Embryonic facial prominence (tissue), 1 donor: ENCODE results near the gene STK24.

Source experiments
- DNase-seq: peaks from one replicate; pipeline ENCODE4 v3.0.0-alpha.2; 2016; ENCODE audit errors: extremely low spot score

The STK24 gene

GRCh38 chr13:98451676-98452470, 125.0 kb downstream of the STK24 start:
- no peak for DNase-seq

DNA sequence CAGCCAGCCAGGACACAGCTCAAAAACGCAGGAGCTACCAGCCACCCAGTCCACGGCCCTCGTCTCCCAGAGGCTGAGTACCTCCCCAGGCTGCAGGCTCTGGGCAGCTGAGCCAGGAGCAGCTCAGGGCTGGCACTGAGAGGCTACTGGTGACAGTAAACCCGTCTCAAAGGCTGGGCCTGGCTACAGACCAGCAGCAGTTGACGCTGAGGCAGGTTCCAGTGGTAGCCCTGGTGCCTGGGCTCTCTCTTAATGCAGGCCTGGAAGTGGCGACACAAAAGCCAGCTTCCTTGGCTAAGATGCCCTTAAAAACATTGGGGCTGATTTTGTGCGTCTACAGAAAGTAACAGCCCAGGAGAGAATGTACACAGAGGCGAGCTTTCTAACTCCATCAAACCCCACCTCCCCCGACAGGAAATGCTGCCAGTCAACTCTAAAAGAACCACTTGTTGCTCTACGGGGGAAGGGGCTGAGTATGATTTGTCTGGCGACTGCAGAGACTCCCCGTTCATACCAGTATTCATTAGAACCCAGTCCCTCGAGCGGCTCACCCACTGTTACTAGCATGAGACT, 126.3 kb downstream of the STK24 start:
- DNase-seq = no peak

GRCh38 chr13:98450026-98450425, 126.9 kb downstream of the STK24 start:
- no peak for DNase-seq

DNA sequence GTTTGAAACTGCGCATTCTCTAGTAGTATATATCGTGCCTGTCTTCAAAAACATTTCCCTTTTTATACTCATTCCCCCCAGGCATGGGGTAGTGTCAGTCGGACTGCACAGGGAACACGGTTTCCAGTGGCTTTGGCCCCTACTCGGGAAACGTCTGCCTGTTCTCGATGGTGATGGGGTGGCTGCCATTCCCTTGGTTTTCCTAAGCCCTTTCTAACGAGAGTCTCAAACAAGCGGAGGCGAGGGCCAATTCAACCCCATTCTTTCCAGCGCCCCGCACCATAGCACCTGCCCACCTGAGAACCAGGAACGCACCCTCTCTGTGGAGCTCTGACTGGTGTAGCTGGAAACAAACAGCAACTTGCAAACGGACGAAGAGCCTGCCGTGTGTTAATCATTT, 127.6 kb downstream of the STK24 start:
- DNase-seq = no peak

GRCh38 chr13:98448642-98448928, 128.3 kb downstream of the STK24 start:
- DNase-seq = no peak

DNA sequence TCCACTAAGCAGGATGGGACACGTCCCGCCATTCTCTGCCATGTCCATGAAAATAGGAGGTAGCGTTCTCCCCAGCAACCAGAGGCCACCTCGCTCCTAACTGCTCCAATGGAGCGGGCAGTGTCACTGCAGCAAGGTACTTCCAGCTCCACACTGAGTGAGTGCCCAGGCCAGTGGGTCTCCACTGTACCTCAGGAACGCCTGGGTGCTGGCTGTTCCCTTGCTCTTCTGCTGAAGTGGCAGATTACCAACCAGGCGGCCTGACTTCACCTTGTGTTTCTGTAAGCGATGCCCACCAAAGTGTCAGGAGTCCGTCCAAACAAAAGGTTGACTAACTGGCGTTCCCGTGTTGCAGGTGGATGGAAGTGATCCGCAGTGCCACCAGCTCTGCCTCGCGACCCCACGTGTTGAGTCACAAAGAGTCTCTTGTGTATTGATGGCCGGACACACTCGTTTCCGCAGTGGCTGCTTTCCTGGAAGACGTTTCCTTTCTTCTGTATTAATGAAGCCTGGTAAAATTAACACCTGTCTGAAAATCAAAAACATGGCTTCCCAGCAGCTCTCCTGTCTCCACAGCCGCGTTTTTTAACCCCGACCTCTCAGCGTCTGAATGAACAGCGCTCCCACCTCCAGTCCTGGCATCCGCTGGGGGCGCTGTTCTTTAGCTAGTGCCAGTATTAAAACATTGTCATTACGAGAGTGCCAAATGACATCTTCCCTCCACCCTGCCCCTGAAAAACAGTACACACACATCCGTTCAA, 128.8 kb downstream of the STK24 start:
- no peak for DNase-seq

DNA sequence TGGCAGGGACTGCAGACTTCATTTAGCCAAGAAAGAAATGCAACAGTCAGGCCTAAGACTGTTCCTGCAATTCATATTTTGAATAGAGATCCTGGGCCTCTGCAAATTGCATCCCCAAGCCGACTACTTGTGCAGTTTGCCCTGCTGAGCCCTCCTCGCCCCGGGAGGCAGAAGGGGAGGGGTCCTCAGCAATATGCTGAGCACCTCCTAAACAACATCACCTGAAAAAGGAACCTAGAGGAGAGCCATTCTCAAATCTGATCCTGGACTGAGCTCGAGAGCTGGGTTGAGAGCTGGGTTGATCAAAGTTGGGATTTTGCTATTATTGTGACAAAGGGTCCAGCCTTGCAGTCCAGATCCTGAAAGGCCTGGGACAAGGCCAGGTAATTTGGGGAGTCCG, 129.8 kb downstream of the STK24 start:
- DNase-seq = no peak

DNA sequence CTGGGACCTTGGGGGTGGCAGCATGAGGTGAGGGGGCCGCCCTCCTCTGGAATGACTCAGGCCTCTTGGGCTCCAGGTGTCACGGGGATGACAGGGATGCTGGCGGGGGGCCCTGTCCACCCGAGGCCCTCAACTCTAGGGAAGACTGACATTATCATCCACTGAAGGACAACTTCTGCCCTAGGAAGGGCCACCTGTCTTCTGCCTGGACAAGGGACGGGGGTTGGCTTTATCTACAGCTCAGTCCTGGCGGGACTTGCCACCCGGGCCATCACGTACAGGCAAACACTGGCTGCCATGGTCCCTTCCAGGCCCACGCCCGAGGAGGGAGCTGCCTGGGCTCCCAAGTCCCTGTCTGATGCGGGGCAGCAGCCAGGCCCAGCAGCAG, 130.7 kb downstream of the STK24 start:
- no peak for DNase-seq

DNA sequence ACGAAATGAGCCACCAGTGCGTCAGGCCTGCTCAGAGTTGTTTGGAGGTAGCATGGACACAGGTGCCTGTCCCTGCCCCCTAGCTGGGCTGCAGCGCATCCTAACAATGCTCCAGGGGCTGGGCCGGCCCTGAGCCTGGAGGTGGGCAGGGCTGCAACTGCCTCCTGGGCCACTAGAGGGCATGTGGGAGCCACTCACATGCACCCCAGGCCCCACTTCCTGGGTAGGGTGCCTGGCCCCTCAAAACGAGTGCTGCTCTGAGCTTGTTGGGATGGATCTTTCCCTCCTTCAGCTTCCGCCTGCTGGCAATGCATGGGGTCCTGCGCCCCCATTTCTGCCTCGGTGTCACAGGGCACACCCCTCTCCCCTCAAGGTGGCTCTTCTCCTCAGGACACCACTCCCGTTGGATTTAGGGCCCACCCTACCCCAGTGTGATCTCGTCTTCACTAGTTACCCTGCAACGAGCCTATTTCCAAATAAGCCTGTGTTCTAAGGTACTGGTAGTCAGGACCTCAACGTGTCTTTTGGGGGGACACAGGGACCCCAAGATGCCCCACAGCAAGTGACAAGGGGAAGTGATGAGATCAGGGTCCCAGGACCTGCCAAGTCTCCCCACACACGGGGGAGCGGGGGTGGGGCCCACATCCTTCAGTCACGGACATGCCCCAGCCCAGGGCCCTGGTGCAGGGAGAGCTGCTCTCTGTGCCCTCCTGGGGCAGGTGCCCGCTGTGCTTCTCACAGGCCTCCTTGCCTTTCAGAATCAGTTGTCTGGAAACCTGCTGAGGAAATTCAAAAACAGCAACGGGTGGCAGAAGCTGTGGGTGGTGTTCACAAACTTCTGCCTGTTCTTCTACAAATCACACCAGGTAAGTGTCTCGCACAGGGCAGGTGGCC, 131.3 kb downstream of the STK24 start:
- no peak for DNase-seq

DNA sequence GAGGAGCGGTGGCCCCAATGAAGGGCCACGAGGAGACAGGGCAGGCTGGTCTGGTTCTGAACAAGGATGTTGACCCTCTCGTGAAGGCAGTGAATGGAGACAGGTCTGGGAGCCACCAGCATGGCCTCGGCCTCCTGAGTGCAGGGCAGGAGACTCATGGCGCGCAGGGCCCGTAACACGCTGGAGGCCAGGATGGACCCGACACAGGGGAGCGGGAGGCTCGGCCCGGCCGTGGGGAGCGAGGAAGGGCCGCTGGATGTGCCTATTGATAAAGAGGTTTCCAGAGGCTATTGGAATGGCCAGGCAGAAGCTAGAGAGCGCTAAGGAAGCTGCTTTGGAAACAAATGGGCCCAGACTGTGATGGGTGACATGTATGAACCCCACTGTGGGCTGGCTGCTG, 132.5 kb downstream of the STK24 start:
- DNase-seq = no peak

DNA sequence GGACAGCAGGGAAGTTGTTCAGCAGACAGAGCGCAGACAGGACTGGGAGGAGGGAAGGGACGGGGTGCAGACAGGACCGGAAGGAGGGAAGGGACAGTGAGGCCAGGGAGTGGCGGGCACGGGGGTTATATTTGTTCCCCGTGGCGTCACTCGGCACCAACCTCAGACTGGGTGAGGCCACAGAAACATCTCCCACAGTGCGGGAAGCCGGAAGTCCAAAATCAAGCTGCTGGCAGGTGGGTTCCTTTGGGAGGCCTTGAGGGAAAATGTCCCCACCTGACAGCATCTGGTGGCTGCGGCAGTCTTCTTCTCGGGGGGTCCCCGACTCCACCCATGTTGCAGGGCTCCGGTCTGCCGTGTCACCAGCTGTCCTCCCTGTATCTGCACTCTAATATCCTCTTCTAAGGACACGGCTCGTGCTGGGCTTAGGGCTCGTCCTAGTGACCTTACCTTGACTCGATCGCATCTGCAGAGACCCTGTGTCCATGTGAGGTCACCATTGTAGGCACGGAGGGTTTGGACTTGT, 133.0 kb downstream of the STK24 start:
- DNase-seq = no peak

- no peak for DNase-seq
These were observed 133.6 kb downstream of the STK24 start for GRCh38 chr13:98443329-98443728.

GRCh38 chr13:98442391-98443230, 134.3 kb downstream of the STK24 start:
- no peak for DNase-seq

DNA sequence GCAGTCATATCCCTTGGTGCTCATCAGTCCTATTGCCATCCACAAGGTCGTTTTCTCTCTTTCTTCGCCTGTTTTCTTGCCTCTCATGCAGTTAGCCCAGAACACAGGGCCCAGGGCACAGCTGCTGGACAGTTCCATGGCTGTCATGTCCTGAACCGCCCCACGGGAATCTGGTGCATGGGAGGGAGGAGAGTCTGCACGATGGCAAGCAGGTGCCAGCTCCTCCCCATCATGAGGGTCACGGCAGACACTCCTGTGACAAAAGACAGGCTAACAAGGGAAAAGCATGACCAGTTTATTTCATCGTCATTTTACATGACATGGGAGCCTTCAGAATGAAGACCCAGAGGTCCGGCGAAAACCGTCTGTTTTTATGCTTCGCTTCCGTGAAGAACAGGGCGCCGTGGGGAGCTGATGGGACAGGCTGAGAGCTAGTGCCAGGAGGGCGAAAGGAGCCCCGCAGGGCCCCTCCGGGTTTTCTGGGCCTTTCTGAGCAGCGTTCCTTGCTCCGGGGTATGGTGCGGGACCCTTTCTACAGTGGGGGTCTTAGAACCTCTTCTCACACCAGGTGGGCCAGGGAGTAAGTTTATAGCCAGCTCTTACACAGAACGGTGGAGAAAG, 135.7 kb downstream of the STK24 start:
- no peak for DNase-seq

DNA sequence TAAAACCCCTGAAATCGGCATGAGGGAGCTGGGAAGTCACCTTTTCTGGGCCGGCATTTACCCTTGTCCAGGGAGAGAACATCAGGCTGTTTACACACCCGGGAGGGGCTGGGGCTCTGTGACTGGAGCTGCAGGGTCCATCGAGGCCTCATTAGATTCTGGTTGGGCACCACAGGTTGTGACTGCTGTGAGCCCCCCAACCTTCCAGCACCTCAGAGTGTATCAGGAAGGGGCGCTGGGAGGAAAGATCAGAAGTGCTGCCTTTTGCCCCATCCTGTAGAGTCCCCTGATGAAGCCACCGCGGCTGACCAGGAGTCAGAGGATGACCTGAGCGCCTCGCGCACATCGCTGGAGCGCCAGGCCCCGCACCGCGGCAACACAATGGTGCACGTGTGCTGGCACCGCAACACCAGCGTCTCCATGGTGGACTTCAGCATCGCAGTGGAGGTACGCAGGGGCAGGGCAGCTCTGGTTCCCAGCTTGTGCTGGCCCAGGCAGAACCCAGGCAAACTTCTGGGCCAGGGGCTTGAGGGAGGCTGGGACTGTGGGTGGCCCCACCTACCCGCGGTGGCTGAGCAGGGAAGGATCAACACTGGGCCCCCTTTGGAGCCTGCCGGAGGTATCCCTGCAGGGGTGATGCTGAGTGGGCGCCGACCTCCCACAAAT, 136.4 kb downstream of the STK24 start:
- DNase-seq = no peak

- no peak for DNase-seq
These were observed 137.0 kb downstream of the STK24 start for GRCh38 chr13:98439896-98440295.

- no peak for DNase-seq
These were observed 137.6 kb downstream of the STK24 start for GRCh38 chr13:98439126-98439828.

DNA sequence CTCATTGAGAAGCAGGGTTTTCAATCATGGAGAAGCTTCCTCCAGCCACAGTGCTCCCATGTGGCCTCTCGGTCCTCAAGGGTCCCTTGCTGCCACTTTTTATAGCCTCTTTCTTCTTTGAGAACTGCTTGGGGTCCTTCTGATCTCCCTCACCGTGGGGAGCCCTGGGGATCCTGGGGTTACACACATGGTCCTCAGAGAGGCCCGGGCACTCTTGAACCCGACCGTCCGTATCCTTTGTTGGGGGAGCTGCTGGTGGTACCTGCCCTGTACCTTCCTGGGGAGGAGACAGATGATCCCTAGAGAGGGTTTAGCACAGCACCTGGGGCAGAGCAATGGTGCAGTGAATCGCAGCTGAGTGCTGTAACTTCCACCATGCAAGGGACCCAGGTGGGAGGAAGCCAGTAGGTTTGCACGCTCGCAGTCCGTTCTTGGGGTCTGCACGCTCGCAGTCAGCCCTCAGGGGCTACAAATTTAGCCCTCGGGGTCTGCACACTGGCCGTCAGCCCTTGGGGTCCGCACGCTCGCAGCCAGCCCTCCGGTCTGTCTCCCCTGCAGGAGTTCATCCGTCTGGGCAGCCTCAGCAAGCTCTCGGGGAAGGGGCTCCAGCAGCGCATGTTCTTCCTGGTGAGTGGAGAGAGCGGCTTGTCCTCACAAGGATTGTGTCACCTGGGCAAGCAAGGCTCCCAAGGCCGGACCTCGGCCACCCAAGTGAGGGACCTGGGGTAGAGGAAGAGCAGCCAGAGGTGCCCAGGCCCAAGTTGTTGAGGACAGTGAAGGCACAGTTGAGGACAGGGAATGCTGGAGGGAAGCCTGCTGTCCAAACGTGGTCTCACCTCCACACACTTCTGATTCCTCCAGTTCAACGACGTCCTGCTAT, 138.4 kb downstream of the STK24 start:
- DNase-seq = no peak
